Pancreas (tissue), 10 donors: Measurements from ENCODE around the gene EXOC4. TPM values are rescaled to one million over a fixed set of nuclear protein-coding genes. Genes with fewer than 3 reads are reported as not detected.
"Not testable (repeated sequence)": the region's sequence is repeated elsewhere in the genome, so short reads cannot be mapped to it uniquely, and the experiment has no call there.

Experiments
- ATAC-seq, 4 donors: fragments of 200-7000 bp; cut with Tn5 transposase; one replicate each; pipeline versions ENCODE4 v1.8.0 to v1.9.1; 2020; ENCODE audit warnings: mild to moderate bottlenecking in 4 of 4, moderate library complexity in 4 of 4
- DNase-seq, 6 donors: peaks; one replicate each; pipeline ENCODE4 v3.0.0-alpha.2; 2020
- FAIRE-seq: peaks from 2 replicates; lab custom pipeline; 2012; peaks lifted over from hg19 to GRCh38; lab: Jason Lieb, UNC
- H3K27ac ChIP-seq, 4 donors: fragments of 200-600 bp; sonication (generic); 1 replicate in 3 of 4; 2 replicates in 1 of 4; pipeline versions ENCODE4 v1.5.0 to v1.8.0; 2020
- H3K27me3 ChIP-seq, 4 donors: fragments of 200-600 bp; one replicate each; pipeline ENCODE4 v1.8.0; 2021
- H3K36me3 ChIP-seq, 3 donors: fragments of 200-600 bp; sonication (generic) in 1 of 3; one replicate each; pipeline versions ENCODE4 v1.5.0 to v1.8.0; 2020 to 2021
- H3K4me1 ChIP-seq, 3 donors: fragments of 200-600 bp; one replicate each; pipeline ENCODE4 v1.8.0; 2021
- H3K4me3 ChIP-seq, 4 donors: fragments of 200-600 bp; sonication (generic) in 2 of 4; one replicate each; pipeline versions ENCODE4 v1.5.0 to v1.8.0; 2020 to 2021
- H3K9me3 ChIP-seq, 4 donors: fragments of 200-600 bp; one replicate each; pipeline ENCODE4 v1.8.0; 2021
- CTCF ChIP-seq, 4 donors: fragments of 200-600 bp; sonication (generic) in 3 of 4; IDR thresholded peaks; one replicate each; pipeline versions ENCODE4 v1.5.0 to v1.8.0; 2021; ENCODE audit warnings: antibody characterized with exemption in 4 of 4
- WGBS, 2 donors: extraction: QIAGEN DNeasy Blood & Tissue Kit; methylation state at CpG; one replicate each; pipeline ENCODE4 v1.1.7; 2013; 5-methylcytosine and 5-hydroxymethylcytosine counted together
- intact Hi-C, 3 donors: fragments of 100-400 bp; cut with DNase I; formaldehyde crosslinking; loops; one replicate each; pipeline versions ENCODE4 v1.11.1 to v1.14.2; 2022
- polyA plus RNA-seq, 2 donors: library from polyadenylated mRNA; stranded (reverse); fragments of 200-250 nt; gene quantifications; one replicate each; pipeline ENCODE4 v1.2.3, GENCODE V29; 2013
- total RNA-seq, 6 donors: library from RNA; stranded (reverse); fragmentation: NEBNext Ultra II Directional in 4 of 6; extraction: Animal tissue kit (Norgen Biotek cat#: 25700) in 4 of 6; gene quantifications; one replicate each; pipeline versions ENCODE4 v1.2.1 to v1.2.4, GENCODE V29; 2021 to 2023
- donor health status: healthy with polysubstance abuse.
- donor health status: DM: no; HTN: no; CAD: no; lungs with moderate emphysema.
- donor health status: DM: no; HTN: no; CAD: no.
- donor health status: control.
- donor health status: control.
- donor health status: Bipolar disorder and iron deficiency.
- donor health status: DM: yes; HTN: yes; CAD: no.
- donor health status: DM: no; HTN: no; CAD: no.
- donor health status: DM: no; HTN: no; CAD: no.
- donor health status: DM: yes; HTN: yes; CAD: no.

The EXOC4 gene
- total and polyA plus RNA-seq, 8 donors = 13.4 to 81.2 (median 53.8) TPM

GRCh38 chr7:133273227-133273626 lies 20.3 kb downstream of the EXOC4 start:
- 72 to 77% methylated on average over 3 of the region's 3 CpGs for WGBS, 2 donors
- no peak for TF ChIP-seq CTCF (IDR thresholded peaks at IDR 0.05)
- DNase-seq = no peak

GRCh38 chr7:133274265-133274664 lies 21.4 kb downstream of the EXOC4 start:
- H3K36me3 ChIP-seq = peaks cover 0 to 8% (median 0%) of the 10 kb centered on the region in 3 donors
- H3K4me1 ChIP-seq = peaks cover under 1 to 11% (median 7%) of the 10 kb centered on the region in 3 donors
- intact Hi-C loops = no loop called here
- no peaks in the 10 kb centered on the region for H3K27me3 ChIP-seq
- 79 to 93% methylated on average over 1 of the region's 1 CpG for WGBS, 2 donors
- FAIRE-seq (no peak), ATAC-seq (peak in 3 of 4 donors; percentile 49 to 79 (median 69)), DNase-seq (no peak)
- H3K4me3 ChIP-seq = no peak overlapping the region
- no peaks in the 10 kb centered on the region for H3K9me3 ChIP-seq
- H3K27ac ChIP-seq = no peak overlapping the region
- no peak for TF ChIP-seq CTCF (IDR thresholded peaks at IDR 0.05)

More at GRCh38 chr7:133273227-133273626, 20.3 kb downstream of the EXOC4 start:
- Histone ChIP-seq H3K4me1 (peaks cover 9 to 15% (median 11%) of the 10 kb centered on the region in 3 donors), H3K27ac (no peak overlapping the region), H3K9me3 (no peaks in the 10 kb centered on the region), H3K36me3 (peaks cover 0 to 6% (median 0%) of the 10 kb centered on the region in 3 donors), H3K27me3 (no peaks in the 10 kb centered on the region), H3K4me3 (no peak overlapping the region)
- ATAC-seq (no peak), FAIRE-seq (no peak)
- intact Hi-C loops = no loop called here

GRCh38 chr7:133275008-133275407 lies 22.1 kb downstream of the EXOC4 start:
- WGBS, 2 donors = 95% methylated on average over 8 of the region's 8 CpGs
- DNase-seq (no peak), ATAC-seq (peak in 1 of 4 donors; percentile 36), FAIRE-seq (no peak)
- no peaks in the 10 kb centered on the region for H3K9me3 ChIP-seq
- TF ChIP-seq CTCF (IDR thresholded peaks at IDR 0.05) = no peak
- no peaks in the 10 kb centered on the region for H3K27me3 ChIP-seq
- H3K27ac ChIP-seq = no peak overlapping the region
- peaks cover 0 to 11% (median 7%) of the 10 kb centered on the region in 3 donors for H3K4me1 ChIP-seq
- H3K36me3 ChIP-seq = peaks cover 0 to 13% (median 0%) of the 10 kb centered on the region in 3 donors
- no peak overlapping the region for H3K4me3 ChIP-seq
- intact Hi-C loops = no loop called here

- intact Hi-C loops = no loop called here
- no peak overlapping the region for H3K27ac ChIP-seq
- 86 to 91% methylated on average over 3 of the region's 3 CpGs for WGBS, 2 donors
Measured at GRCh38 chr7:133275446-133276095, 22.7 kb downstream of the EXOC4 start.

GRCh38 chr7:133278975-133279374 lies 26.1 kb downstream of the EXOC4 start:
- H3K27ac ChIP-seq, H3K4me3 ChIP-seq, FAIRE-seq, intact Hi-C loops, ATAC-seq, H3K9me3 ChIP-seq, DNase-seq, H3K4me1 ChIP-seq, H3K27me3 ChIP-seq: not testable (repeated sequence)
- 98 to 100% methylated on average over 2 of the region's 3 CpGs for WGBS, 2 donors
- H3K36me3 ChIP-seq = peaks cover 0 to 13% (median 0%) of the 10 kb centered on the region in 3 donors

More at GRCh38 chr7:133275446-133276095, 22.7 kb downstream of the EXOC4 start:
- FAIRE-seq (no peak), ATAC-seq (no peak), DNase-seq (no peak)
- Histone ChIP-seq H3K4me1 (peaks cover 0 to 11% (median 7%) of the 10 kb centered on the region in 3 donors), H3K9me3 (no peaks in the 10 kb centered on the region), H3K4me3 (no peak overlapping the region), H3K36me3 (peaks cover 0 to 13% (median 0%) of the 10 kb centered on the region in 3 donors), H3K27me3 (no peaks in the 10 kb centered on the region)
- TF ChIP-seq CTCF (IDR thresholded peaks at IDR 0.05) = no peak
